Parathyroid adenoma (tissue), 2 donors: ENCODE data around the gene LIPC.

Experiments
- H2AFZ ChIP-seq: fragments of 300-600 bp; sonication (generic); one replicate; pipeline ENCODE4 v1.7.0; 2017; ENCODE audit warnings: antibody characterized with exemption, mild to moderate bottlenecking
- H3K27ac ChIP-seq: fragments of 300-600 bp; sonication (generic); one replicate; pipeline ENCODE4 v1.7.0; 2017
- H3K27me3 ChIP-seq: fragments of 300-600 bp; sonication (generic); one replicate; pipeline ENCODE4 v1.7.0; 2017; ENCODE audit warnings: low read length; ENCODE audit not compliant: control insufficient read depth, insufficient read depth
- H3K36me3 ChIP-seq: fragments of 300-600 bp; sonication (generic); one replicate; pipeline ENCODE4 v1.7.0; 2017; ENCODE audit warnings: low read length; ENCODE audit not compliant: control insufficient read depth, insufficient read depth
- H3K4me1 ChIP-seq: fragments of 300-600 bp; sonication (generic); one replicate; pipeline ENCODE4 v1.7.0; 2017; ENCODE audit warnings: control low read depth
- H3K4me2 ChIP-seq: fragments of 300-600 bp; sonication (generic); one replicate; pipeline ENCODE4 v1.7.0; 2017; ENCODE audit warnings: low read length
- H3K4me3 ChIP-seq: fragments of 300-600 bp; sonication (generic); one replicate; pipeline ENCODE4 v1.7.0; 2017; ENCODE audit warnings: low read depth, low read length
- H3K79me2 ChIP-seq: fragments of 300-600 bp; sonication (generic); one replicate; pipeline ENCODE4 v1.7.0; 2017; ENCODE audit warnings: control low read depth
- H3K9ac ChIP-seq: fragments of 300-600 bp; sonication (generic); one replicate; pipeline ENCODE4 v1.7.0; 2017; ENCODE audit warnings: mild to moderate bottlenecking
- H3K9me3 ChIP-seq: fragments of 300-600 bp; sonication (generic); one replicate; pipeline ENCODE4 v1.7.0; 2017; ENCODE audit warnings: low read length; ENCODE audit not compliant: control insufficient read depth
- TF ChIP-seq, protein P1 (sequence below): fragments of 300-600 bp; sonication (generic); IDR thresholded peaks from one replicate; pipeline ENCODE4 v1.7.0; 2017; ENCODE audit warnings: antibody characterized with exemption, mild to moderate bottlenecking
- donor health status: primary hyperparathyroidism.

Gene LIPC

GRCh38 chr15:58466566-58466965 lies 34.8 kb downstream of the LIPC start:
- no peak overlapping the region for H3K9ac ChIP-seq
- H3K4me3 ChIP-seq = no peak overlapping the region
- no peak overlapping the region for H2AFZ ChIP-seq
- H3K9me3 ChIP-seq = no peaks in the 10 kb centered on the region
- H3K79me2 ChIP-seq = no peaks in the 10 kb centered on the region
- no peaks in the 10 kb centered on the region for H3K36me3 ChIP-seq
- no peaks in the 10 kb centered on the region for H3K4me1 ChIP-seq
- no peak overlapping the region for H3K27ac ChIP-seq
- TF ChIP-seq, protein P1, sequence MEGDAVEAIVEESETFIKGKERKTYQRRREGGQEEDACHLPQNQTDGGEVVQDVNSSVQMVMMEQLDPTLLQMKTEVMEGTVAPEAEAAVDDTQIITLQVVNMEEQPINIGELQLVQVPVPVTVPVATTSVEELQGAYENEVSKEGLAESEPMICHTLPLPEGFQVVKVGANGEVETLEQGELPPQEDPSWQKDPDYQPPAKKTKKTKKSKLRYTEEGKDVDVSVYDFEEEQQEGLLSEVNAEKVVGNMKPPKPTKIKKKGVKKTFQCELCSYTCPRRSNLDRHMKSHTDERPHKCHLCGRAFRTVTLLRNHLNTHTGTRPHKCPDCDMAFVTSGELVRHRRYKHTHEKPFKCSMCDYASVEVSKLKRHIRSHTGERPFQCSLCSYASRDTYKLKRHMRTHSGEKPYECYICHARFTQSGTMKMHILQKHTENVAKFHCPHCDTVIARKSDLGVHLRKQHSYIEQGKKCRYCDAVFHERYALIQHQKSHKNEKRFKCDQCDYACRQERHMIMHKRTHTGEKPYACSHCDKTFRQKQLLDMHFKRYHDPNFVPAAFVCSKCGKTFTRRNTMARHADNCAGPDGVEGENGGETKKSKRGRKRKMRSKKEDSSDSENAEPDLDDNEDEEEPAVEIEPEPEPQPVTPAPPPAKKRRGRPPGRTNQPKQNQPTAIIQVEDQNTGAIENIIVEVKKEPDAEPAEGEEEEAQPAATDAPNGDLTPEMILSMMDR = no peak
- H3K27me3 ChIP-seq = no peaks in the 10 kb centered on the region
- H3K4me2 ChIP-seq = no peak overlapping the region

GRCh38 chr15:58467121-58467721 lies 35.4 kb downstream of the LIPC start:
- Histone ChIP-seq H3K4me1 (no peaks in the 10 kb centered on the region), H3K9me3 (no peaks in the 10 kb centered on the region), H2AFZ (no peak overlapping the region), H3K27ac (no peak overlapping the region), H3K79me2 (no peaks in the 10 kb centered on the region), H3K4me3 (no peak overlapping the region), H3K27me3 (no peaks in the 10 kb centered on the region), H3K4me2 (no peak overlapping the region), H3K36me3 (no peaks in the 10 kb centered on the region), H3K9ac (no peak overlapping the region)
- TF ChIP-seq, protein P1 = no peak

DNA sequence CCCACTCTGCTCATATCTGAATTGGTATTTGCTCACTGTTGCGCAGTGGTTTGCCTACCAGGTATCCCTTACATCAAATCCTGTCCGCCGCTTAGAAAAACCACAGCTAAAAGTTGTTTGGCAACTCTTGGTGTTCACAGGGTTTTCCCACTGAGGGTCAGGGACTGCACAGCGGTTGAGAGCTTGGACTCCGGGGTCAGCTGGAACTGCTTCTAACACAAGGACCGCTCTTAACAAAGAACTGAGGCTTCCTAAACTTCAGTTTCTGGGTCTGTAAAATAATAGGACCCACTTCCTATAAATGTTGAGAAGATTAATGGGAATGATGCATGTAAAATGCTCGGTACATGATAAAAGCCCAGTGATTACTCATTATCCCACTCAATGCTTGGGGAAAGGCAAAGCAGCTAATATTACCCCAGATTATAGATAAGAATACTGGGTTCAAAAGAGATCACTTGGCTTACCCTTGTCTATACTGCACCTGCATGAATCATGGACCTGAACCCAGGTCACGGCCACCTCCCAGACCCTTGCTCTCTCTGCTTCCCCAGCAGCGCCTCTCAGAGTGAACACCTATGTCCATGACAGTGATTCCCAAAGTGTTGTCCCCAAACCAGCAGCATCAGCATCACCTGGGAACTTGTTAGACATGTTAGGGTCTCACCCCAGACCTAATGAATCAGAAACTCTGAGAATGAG lies 36.1 kb downstream of the LIPC start:
- TF ChIP-seq, protein P1 = no peak
- H3K79me2 ChIP-seq = no peaks in the 10 kb centered on the region
- no peak overlapping the region for H2AFZ ChIP-seq
- no peak overlapping the region for H3K27ac ChIP-seq
- no peaks in the 10 kb centered on the region for H3K27me3 ChIP-seq
- H3K4me2 ChIP-seq = no peak overlapping the region
- no peaks in the 10 kb centered on the region for H3K9me3 ChIP-seq
- no peaks in the 10 kb centered on the region for H3K36me3 ChIP-seq
- no peak overlapping the region for H3K9ac ChIP-seq
- no peak overlapping the region for H3K4me3 ChIP-seq
- H3K4me1 ChIP-seq = no peaks in the 10 kb centered on the region

DNA sequence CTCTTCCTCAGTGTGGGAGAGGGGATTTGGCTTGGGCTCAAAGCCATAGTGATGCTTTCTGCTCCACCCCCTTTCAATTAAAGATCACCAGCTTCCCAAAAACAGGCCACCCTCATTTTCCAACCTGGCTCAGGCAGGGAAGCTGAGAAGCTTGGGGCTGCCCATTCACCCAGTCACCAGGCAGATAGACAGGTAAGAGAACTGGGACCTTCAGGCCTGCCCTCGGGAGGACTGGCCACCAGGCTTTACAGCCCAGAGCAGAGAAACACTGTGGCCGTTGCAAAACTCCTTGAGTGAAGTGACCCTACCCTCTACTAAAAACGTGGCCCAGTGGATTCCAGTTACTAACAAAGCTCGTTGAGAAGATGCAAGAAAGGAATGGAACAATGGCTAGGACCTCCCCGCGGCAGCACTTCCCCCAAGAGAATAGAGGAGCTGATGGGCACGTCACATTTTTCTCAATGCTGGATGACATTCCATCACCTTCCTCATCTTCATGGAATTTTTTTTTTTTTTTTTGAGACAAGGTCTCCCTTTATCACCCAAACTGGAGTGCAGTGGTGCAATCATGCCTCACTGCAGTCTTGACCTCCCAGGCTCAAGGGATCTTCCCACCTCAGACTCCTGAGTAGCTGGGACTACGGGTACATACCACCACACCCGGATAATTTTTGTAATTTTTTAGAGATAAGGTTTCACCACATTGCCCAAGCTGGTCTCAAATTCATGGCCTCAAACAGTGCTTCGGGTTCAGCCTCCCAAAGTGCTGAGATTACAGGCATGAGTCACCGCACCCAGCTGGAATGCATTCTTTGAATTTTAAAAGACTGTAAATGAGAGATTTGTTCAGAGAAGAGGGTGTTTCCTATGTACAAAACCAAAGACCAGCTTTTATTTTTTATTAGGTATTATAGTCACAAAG lies 37.9 kb downstream of the LIPC start:
- no peaks in the 10 kb centered on the region for H3K36me3 ChIP-seq
- H3K9ac ChIP-seq = no peak overlapping the region
- no peaks in the 10 kb centered on the region for H3K9me3 ChIP-seq
- no peaks in the 10 kb centered on the region for H3K79me2 ChIP-seq
- no peaks in the 10 kb centered on the region for H3K4me1 ChIP-seq
- no peak overlapping the region for H2AFZ ChIP-seq
- no peaks in the 10 kb centered on the region for H3K27me3 ChIP-seq
- no peak overlapping the region for H3K4me3 ChIP-seq
- H3K27ac ChIP-seq = no peak overlapping the region
- TF ChIP-seq, protein P1 = no peak
- H3K4me2 ChIP-seq = no peak overlapping the region
